Measurements from ENCODE around the gene B3GALT6. TPM values are rescaled to one million over a fixed set of nuclear protein-coding genes. Genes with fewer than 3 reads are reported as not detected.

Gene B3GALT6
- total RNA-seq, 1 experiment from 2014 or later = 27.1 TPM

- no peak for TF ChIP-seq CTCF (conservative IDR thresholded peaks at IDR 0.05)
- H2BK20ac ChIP-seq (ENCODE audit: low read depth, low read length, poor library complexity, severe bottlenecking) = no peak overlapping the region
- no CpG with 5 or more reads among the region's 26 CpGs for WGBS (ENCODE audit: extremely low coverage, insufficient read length, low lambda C conversion rate)
- DNase-seq = no peak
- H3K14ac ChIP-seq (ENCODE audit: insufficient read depth, low read length) = no peak overlapping the region
- H3K4me1 Mint-ChIP-seq = peaks cover 0 to 9% of the 10 kb centered on the region in 2 experiments
- no peak overlapping the region for H3K4ac ChIP-seq (ENCODE audit: low read depth, low read length)
- no peak overlapping the region for H3K18ac ChIP-seq (ENCODE audit: insufficient read length, low read depth, low read length)
- H3K27ac Mint-ChIP-seq = no peak overlapping the region
- no peak overlapping the region for H2AFZ ChIP-seq (ENCODE audit: low read length)
- no peaks in the 10 kb centered on the region for H3K9me3 ChIP-seq (ENCODE audit: control insufficient read depth, low read depth, low read length)
- H3K27ac ChIP-seq (ENCODE audit: insufficient read length, low read depth, low read length) = no peak overlapping the region
- no peaks in the 10 kb centered on the region for H3K79me1 ChIP-seq (ENCODE audit: insufficient read depth, low read depth, low read length, poor library complexity, severe bottlenecking)
- no peak overlapping the region for H3K56ac ChIP-seq (ENCODE audit: insufficient read length, low read depth, low read length)
- H3K4me2 ChIP-seq (ENCODE audit: insufficient read depth, insufficient read length, low read length) = no peak overlapping the region
- no peak overlapping the region for H2AK5ac ChIP-seq (ENCODE audit: insufficient read length, low read length)
- H4K5ac ChIP-seq (ENCODE audit: insufficient read length, low read depth, low read length) = no peak overlapping the region
- H2BK12ac ChIP-seq (ENCODE audit: insufficient read length, low read depth, low read length) = no peak overlapping the region
- no peaks in the 10 kb centered on the region for H3K4me1 ChIP-seq (ENCODE audit: insufficient read depth, low read length)
- H3K79me2 ChIP-seq (ENCODE audit: insufficient read depth, low read length) = no peaks in the 10 kb centered on the region
- no peak overlapping the region for H3K23ac ChIP-seq (ENCODE audit: insufficient read length, low read depth, low read length)
- no peaks in the 10 kb centered on the region for H3K9me3 Mint-ChIP-seq
- H3K27me3 ChIP-seq (ENCODE audit: insufficient read depth, low read length) = no peaks in the 10 kb centered on the region
- no peaks in the 10 kb centered on the region for H4K20me1 ChIP-seq (ENCODE audit: control insufficient read depth, insufficient read depth, insufficient read length)
- no peak overlapping the region for H3T11ph ChIP-seq (ENCODE audit: low read length)
- no peak overlapping the region for H2BK120ac ChIP-seq (ENCODE audit: low read depth, low read length, poor library complexity, severe bottlenecking)
- H3K23me2 ChIP-seq (ENCODE audit: insufficient read length, low read depth, low read length, poor library complexity, severe bottlenecking) = no peaks in the 10 kb centered on the region
- no peaks in the 10 kb centered on the region for H3K36me3 Mint-ChIP-seq (ENCODE audit: insufficient read depth in 1 of 3, low read depth in 3 of 3)
- H3K27me3 Mint-ChIP-seq (ENCODE audit: low read depth) = peaks cover 6% of the 10 kb centered on the region
- H2BK15ac ChIP-seq (ENCODE audit: low read depth, low read length) = no peak overlapping the region
- no peak overlapping the region for H4K91ac ChIP-seq (ENCODE audit: insufficient read length, low read depth, low read length)
- no peak overlapping the region for H4K8ac ChIP-seq (replicated peaks; ENCODE audit: insufficient read length, low read depth, low read length)
- H2BK5ac ChIP-seq (ENCODE audit: insufficient read length, low read length) = no peak overlapping the region
- no peak overlapping the region for H3K4me3 Mint-ChIP-seq
- no peak overlapping the region for H3K9ac ChIP-seq (ENCODE audit: extremely low read depth, insufficient read length, low read length)
Observed at GRCh38 chr1:1241588-1242219, 9.7 kb downstream of the B3GALT6 start.

Data from H9 (cell line).